Memory B cell (primary cell): ENCODE data around the gene CGNL1.

ENCODE experiments used
- ATAC-seq: fragments of 150-1000 bp; cut with Tn5 transposase; 2 replicates; pipeline ENCODE4 v1.10.0; 2021; ENCODE audit warnings: low read depth, mild to moderate bottlenecking, moderate library complexity
- DNase-seq, 2 donors: peaks; one replicate each; pipeline ENCODE4 v3.0.0; 2022; ENCODE audit warnings: low spot score in 2 of 2
- H3K27ac Mint-ChIP-seq: one replicate; pipeline ENCODE4 v1.8.0; 2022; ENCODE audit warnings: mild to moderate bottlenecking, moderate library complexity, mixed read lengths
- H3K27me3 Mint-ChIP-seq: one replicate; pipeline ENCODE4 v1.8.0; 2022; ENCODE audit warnings: mixed read lengths
- H3K36me3 Mint-ChIP-seq: one replicate; pipeline ENCODE4 v1.8.0; 2022; ENCODE audit warnings: mild to moderate bottlenecking, mixed read lengths
- H3K4me1 Mint-ChIP-seq: one replicate; pipeline ENCODE4 v1.8.0; 2022; ENCODE audit warnings: mixed read lengths
- H3K4me3 Mint-ChIP-seq: one replicate; pipeline ENCODE4 v1.8.0; 2022; ENCODE audit warnings: mild to moderate bottlenecking, moderate library complexity, mixed read lengths
- H3K9me3 Mint-ChIP-seq: one replicate; pipeline ENCODE4 v1.8.0; 2022; ENCODE audit warnings: mixed read lengths

The CGNL1 gene

DNA sequence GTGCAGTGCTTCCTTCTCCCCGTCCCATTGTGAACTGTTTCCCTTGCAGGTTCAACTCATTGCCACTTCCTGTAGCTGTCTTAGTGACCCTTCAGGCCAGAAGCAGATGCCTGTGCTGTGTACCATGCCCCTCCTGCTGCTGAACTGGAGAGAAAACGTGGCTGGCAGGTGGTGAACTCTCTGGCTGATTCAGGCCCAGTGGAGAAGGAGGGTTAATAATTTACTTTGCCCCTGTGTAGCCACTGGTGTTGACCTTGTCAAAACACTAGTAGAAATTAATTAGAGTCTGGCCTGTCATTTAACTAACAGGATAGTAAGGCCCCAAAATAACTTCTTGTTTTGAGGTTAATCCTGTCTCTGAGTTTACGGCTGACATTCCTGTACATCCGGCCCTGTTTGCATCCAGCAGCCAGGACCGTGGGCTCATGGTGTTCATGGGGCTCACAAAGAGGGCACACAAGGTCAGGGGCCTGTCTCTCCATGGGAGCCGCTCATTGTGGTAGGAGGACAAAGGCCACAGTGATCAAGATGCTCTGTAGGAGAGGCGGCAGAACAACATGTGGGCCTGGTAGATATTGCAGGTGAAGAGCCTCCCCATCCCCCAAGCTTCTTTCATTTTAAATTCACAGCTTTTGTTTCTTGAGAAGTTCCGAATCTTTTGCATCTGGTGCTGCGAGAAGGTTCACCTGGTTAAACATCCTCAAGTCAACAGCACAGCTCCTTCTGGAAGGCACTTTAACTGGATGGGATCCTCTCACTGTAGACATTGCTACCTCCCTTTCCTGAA, 101.6 kb downstream of the CGNL1 start:
- Mint-ChIP-seq H3K4me1 (no peaks in the 10 kb centered on the region), H3K27ac (no peak overlapping the region), H3K27me3 (peaks cover 9% of the 10 kb centered on the region), H3K9me3 (no peaks in the 10 kb centered on the region), H3K4me3 (no peak overlapping the region), H3K36me3 (no peaks in the 10 kb centered on the region)
- no peak for ATAC-seq
- no peak for DNase-seq

DNA sequence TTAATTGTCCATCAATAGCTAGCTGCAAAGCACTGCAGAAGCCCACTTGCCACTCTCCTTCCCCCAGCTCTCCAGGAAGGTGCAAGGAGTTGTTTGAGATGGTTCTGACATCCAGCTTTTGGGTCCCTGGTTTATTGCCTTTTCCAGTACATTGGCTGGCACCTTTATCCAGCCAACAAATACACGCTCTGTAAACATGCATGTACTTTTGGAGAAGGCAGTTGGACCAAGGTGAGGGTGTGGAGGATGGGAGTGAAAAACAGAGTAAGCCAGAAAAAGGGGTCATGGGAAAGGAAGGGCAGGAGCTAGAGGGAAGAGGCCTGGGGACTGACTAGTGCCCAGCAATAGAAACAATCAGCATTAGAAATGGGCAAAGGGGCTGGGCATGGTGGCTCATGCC, 102.7 kb downstream of the CGNL1 start:
- Mint-ChIP-seq H3K9me3 (no peaks in the 10 kb centered on the region), H3K27ac (no peak overlapping the region), H3K27me3 (peaks cover 9% of the 10 kb centered on the region), H3K4me1 (no peaks in the 10 kb centered on the region), H3K36me3 (no peaks in the 10 kb centered on the region), H3K4me3 (no peak overlapping the region)
- DNase-seq (no peak), ATAC-seq (no peak)

DNA sequence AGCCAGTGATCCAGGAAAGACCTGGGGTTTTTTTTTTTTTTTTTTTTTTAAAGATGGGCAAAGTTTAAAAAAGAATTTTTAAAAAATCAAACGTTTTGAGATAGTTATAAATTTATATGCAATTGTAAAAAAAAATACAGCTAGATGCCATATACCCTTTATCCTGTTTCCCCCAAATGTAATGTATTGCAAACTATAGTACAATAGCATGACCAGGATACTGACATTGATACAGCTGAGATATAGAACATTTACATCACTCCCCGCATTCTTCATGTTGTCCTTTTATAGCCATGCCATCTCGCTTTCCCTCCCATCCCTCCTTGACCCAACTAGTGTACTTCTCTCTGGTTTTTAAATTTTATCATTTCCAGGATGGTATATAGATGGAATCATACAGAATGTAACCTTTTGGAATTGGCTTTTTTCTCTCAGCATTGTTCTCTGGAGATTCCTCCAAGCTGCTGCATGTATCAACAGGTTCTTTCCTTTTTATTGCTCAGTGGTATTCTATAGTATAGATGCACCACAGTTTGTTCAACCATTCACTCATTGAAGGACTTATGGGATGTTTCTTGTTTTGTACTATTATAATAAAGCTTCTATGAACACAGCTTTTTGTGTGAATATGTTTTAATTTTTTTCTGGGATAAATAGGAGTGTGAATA, 104.9 kb downstream of the CGNL1 start:
- Mint-ChIP-seq H3K4me1 (no peaks in the 10 kb centered on the region), H3K9me3 (no peaks in the 10 kb centered on the region), H3K27me3 (peaks cover 9% of the 10 kb centered on the region), H3K36me3 (no peaks in the 10 kb centered on the region), H3K27ac (no peak overlapping the region), H3K4me3 (no peak overlapping the region)
- DNase-seq (no peak), ATAC-seq (no peak)

GRCh38 chr15:57485869-57486268, 109.6 kb downstream of the CGNL1 start:
- H3K27ac Mint-ChIP-seq, result no peak overlapping the region
- no peaks in the 10 kb centered on the region for H3K9me3 Mint-ChIP-seq
- DNase-seq (no peak), ATAC-seq (no peak)
- H3K27me3 Mint-ChIP-seq, result peaks cover 12% of the 10 kb centered on the region
- peaks cover 1% of the 10 kb centered on the region for H3K36me3 Mint-ChIP-seq
- no peaks in the 10 kb centered on the region for H3K4me1 Mint-ChIP-seq
- no peak overlapping the region for H3K4me3 Mint-ChIP-seq

DNA sequence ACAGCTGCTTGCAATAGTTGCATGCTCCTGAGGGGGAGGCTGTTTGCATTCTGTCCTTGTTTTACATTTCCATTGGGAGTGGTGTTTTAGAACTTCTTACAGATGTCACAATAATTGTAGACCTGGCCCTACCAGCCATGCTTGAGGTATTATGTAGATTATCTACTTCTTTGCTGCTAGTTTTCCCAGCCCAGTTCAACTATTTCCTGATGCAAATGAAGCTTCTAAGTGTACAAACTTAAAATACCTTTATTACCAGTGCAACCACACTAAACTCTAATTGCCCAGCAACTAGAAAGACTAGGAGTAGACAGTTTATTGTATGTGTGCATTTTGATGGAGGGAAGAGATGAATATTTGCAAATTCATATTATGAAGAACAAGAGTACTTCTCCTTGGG, 110.5 kb downstream of the CGNL1 start:
- H3K4me3 Mint-ChIP-seq, result no peak overlapping the region
- H3K27me3 Mint-ChIP-seq, result peaks cover 16% of the 10 kb centered on the region
- no peaks in the 10 kb centered on the region for H3K4me1 Mint-ChIP-seq
- no peak overlapping the region for H3K27ac Mint-ChIP-seq
- no peak for ATAC-seq
- no peaks in the 10 kb centered on the region for H3K9me3 Mint-ChIP-seq
- H3K36me3 Mint-ChIP-seq, result peaks cover 1% of the 10 kb centered on the region
- DNase-seq, result no peak

- H3K4me1 Mint-ChIP-seq, result peaks cover under 1% of the 10 kb centered on the region
- H3K4me3 Mint-ChIP-seq, result no peak overlapping the region
- peaks cover 1% of the 10 kb centered on the region for H3K36me3 Mint-ChIP-seq
- H3K27ac Mint-ChIP-seq, result no peak overlapping the region
- peaks cover 16% of the 10 kb centered on the region for H3K27me3 Mint-ChIP-seq
- no peaks in the 10 kb centered on the region for H3K9me3 Mint-ChIP-seq
- DNase-seq (no peak), ATAC-seq (no peak)
Measured at GRCh38 chr15:57489122-57489521, 112.8 kb downstream of the CGNL1 start.

DNA sequence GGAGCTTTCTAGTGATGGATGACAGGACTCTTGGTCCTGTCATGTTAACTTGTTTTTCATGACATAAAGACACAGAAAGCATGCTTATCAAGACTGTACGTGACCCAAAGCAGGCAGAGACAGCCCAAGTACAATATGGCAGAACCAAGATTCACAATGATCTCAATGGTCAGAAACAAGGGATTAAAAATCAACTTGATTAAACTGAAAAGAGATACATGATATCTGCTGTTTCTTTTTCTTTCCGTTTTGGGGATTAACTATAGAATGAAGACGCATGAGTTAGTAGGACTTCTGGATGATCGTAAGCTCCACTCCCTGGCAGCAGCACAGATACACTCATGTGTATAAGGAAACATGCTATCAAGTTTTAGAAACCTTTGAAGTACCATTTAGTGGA, 117.0 kb downstream of the CGNL1 start:
- Mint-ChIP-seq H3K4me3 (no peak overlapping the region), H3K4me1 (peaks cover 4% of the 10 kb centered on the region)
- DNase-seq, result no peak

DNA sequence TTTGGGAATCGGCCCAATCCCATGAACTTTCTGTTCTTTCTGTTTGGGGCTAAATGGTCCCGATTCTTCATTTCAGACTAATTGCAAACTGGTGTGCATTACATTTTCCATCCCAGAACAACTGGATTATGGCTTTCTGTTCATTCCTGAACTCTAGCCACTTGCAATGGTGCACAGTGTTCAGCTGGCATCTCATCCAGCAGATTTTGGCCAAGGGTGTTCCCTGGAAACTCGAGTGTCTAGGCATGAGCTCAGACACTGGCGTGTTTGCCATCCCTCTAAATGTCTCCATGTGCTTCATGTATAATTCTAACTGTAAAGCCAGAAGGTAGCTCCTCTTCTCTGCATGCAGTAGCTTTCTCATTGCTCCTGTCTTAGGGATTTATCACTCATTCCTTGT, 118.3 kb downstream of the CGNL1 start:
- Mint-ChIP-seq H3K27me3 (peaks cover 6% of the 10 kb centered on the region), H3K36me3 (no peaks in the 10 kb centered on the region), H3K4me3 (no peak overlapping the region), H3K9me3 (no peaks in the 10 kb centered on the region), H3K4me1 (peaks cover 4% of the 10 kb centered on the region), H3K27ac (no peak overlapping the region)
- no peak for DNase-seq
- no peak for ATAC-seq

More for the DNA sequence above, 117.0 kb downstream of the CGNL1 start:
- H3K36me3 Mint-ChIP-seq, result no peaks in the 10 kb centered on the region
- H3K9me3 Mint-ChIP-seq, result no peaks in the 10 kb centered on the region
- ATAC-seq, result no peak
- H3K27ac Mint-ChIP-seq, result no peak overlapping the region
- peaks cover 6% of the 10 kb centered on the region for H3K27me3 Mint-ChIP-seq

GRCh38 chr15:57495041-57495440, 118.7 kb downstream of the CGNL1 start:
- peaks cover 6% of the 10 kb centered on the region for H3K27me3 Mint-ChIP-seq

GRCh38 chr15:57495554-57496165, 119.4 kb downstream of the CGNL1 start:
- Mint-ChIP-seq H3K27me3 (peaks cover 5% of the 10 kb centered on the region), H3K9me3 (no peaks in the 10 kb centered on the region), H3K4me1 (peaks cover 4% of the 10 kb centered on the region), H3K4me3 (no peak overlapping the region), H3K27ac (no peak overlapping the region), H3K36me3 (no peaks in the 10 kb centered on the region)
- ATAC-seq (no peak), DNase-seq (no peak)

More at GRCh38 chr15:57495041-57495440, 118.7 kb downstream of the CGNL1 start:
- no peak for ATAC-seq
- no peaks in the 10 kb centered on the region for H3K9me3 Mint-ChIP-seq
- no peaks in the 10 kb centered on the region for H3K36me3 Mint-ChIP-seq
- H3K4me1 Mint-ChIP-seq, result peaks cover 4% of the 10 kb centered on the region
- DNase-seq, result no peak
- no peak overlapping the region for H3K27ac Mint-ChIP-seq
- H3K4me3 Mint-ChIP-seq, result no peak overlapping the region

DNA sequence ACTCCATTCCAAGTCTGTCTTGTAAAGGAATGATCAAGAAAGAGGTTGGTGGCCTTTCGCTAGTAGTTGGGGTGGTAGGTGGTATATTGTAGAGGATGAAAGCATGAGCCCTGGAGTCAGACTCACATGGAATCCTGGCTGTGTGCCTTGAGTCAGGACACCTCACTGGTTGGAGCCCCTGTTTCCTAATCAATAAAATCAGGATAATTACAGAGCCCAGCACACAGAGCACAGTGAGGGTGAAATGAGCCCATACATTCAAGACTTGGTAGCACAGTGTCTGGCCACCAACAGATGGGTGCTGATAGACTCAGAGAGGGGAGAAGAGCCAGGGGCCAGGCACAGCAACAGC, 120.3 kb downstream of the CGNL1 start:
- Mint-ChIP-seq H3K36me3 (no peaks in the 10 kb centered on the region), H3K9me3 (no peaks in the 10 kb centered on the region), H3K27ac (no peak overlapping the region), H3K4me1 (peaks cover 4% of the 10 kb centered on the region), H3K4me3 (no peak overlapping the region), H3K27me3 (peaks cover under 1% of the 10 kb centered on the region)
- DNase-seq (no peak), ATAC-seq (no peak)

DNA sequence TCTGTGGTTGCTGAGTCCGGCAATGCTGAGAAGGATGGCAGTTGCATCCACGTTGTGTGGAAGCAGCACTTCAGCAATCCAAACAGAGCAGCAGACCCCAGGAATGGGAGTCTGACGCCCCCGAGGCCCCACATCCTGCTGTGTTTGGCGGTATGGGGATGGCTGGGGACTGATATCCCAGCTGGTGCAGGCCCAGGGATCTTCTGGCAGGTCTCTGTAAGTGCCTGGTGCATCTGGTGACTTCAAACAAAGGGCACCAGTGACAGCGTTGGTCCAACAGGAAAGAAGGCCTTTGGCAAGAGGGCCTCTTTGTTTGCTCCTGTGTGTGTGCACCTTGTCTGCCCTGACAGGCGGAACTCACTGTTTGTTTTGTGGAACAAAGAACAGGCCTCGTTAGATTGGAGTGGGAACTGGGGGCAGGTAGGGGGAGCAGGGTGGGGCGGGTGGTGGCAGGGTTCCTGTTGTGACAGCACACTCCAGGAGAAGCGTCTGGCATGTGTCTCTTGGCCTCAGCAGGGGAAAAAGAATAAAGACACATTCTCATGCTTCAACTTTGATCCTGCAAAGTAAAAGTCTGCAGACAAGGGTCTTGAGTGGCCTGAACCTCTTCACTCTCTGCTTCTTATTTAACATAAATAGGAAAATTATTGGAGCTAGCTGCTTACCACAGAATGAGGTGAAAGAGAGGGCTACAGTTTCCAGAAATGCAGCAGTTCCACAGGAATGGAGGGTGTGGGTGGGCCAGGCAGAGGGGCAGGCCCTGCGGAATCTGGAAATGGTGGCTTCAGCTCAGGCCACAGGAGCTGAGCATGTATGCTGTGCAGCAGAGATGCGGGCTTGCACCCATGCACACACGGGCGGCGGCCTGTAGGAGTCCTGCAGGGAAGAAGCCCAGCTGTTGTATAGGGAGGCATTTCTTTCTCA, 120.9 kb downstream of the CGNL1 start:
- no peak for ATAC-seq
- H3K4me3 Mint-ChIP-seq, result no peak overlapping the region

DNA sequence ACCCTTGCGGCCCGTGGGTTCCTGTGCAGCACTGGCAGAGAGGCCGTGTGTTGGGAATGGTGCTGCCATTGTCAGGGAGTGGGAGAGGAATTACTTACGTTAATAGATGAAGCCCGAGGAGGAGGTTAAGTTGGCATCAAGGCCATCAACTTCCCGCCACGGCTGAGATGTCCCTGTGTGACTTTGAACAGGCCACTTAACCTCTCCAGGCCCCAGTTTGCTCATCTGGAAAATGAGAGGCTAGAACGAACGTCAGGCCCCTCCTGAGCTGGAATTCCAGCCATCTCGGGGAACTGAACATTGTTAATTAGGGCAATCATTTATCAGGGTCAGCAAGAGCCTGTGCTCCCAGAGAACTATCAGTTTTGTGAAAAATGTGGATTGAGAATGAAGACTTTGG, 124.0 kb downstream of the CGNL1 start:
- Mint-ChIP-seq H3K9me3 (no peaks in the 10 kb centered on the region), H3K36me3 (no peaks in the 10 kb centered on the region), H3K4me1 (no peaks in the 10 kb centered on the region), H3K27me3 (no peaks in the 10 kb centered on the region), H3K4me3 (no peak overlapping the region), H3K27ac (no peak overlapping the region)
- DNase-seq (no peak), ATAC-seq (no peak)

More for the DNA sequence above, 120.9 kb downstream of the CGNL1 start:
- Mint-ChIP-seq H3K27me3 (no peaks in the 10 kb centered on the region), H3K4me1 (peaks cover 4% of the 10 kb centered on the region), H3K9me3 (no peaks in the 10 kb centered on the region), H3K36me3 (no peaks in the 10 kb centered on the region), H3K27ac (no peak overlapping the region)
- no peak for DNase-seq
